ENCODE results near the gene BAIAP3.

Gene BAIAP3

DNA sequence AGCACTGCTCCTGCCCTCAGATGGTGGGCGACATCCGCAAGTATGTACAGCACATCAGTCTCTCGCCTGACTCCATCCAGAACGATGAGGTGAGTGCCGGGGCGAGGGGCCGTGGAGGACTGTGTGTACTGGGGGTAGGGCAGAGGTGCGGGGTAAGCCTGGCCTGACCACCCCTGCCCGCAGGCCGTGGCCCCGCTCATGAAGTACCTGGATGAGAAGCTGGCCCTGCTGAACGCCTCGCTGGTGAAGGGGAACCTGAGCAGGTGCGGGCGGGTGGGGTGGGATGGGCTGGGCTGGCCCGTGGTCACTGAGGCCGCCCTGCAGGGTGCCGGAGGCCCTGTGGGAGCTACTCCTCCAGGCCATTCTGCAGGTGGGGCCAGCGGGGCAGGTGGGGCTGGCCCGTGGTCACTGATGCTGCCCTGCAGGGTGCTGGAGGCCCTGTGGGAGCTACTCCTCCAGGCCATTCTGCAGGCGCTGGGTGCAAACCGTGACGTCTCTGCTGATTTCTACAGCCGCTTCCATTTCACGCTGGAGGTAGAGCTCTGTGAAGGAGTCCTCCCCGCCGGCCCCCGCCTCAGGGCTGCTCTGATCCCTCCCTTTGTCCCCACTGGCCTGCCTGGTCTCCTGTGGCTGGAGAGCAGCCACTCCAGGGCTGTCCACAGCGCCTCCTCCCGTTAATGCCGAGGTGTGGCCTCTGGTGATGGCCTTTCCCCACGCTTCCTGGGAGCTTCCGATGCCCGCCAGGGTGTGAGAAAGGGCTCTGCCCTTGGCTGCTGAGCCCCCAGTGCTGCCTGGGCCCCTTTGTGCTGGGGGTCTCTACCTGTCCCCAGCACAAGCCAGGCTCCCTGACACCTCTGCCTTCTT, 13.2 kb downstream of the BAIAP3 start:
- TF ChIP-seq REST (IDR thresholded peaks at IDR 0.05; ENCODE audit: insufficient replicate concordance, low read depth) = no peak
- no peak for TF ChIP-seq CTCF (IDR thresholded peaks at IDR 0.05; ENCODE audit: insufficient read depth, low read length)
- TF ChIP-seq GABPA (IDR thresholded peaks at IDR 0.05; ENCODE audit: low read depth) = no peak
- no peak for TF ChIP-seq POLR2AphosphoS5 (IDR thresholded peaks at IDR 0.05; ENCODE audit: low read depth)
- no peak for TF ChIP-seq SPI1 (IDR thresholded peaks at IDR 0.05; ENCODE audit: borderline replicate concordance, low read depth)
- Histone ChIP-seq H3K27ac (replicated peaks) (no peak overlapping the region), H3K4me3 (replicated peaks; ENCODE audit: insufficient read depth, low read length) (no peak overlapping the region), H3K27me3 (ENCODE audit: insufficient read depth, poor library complexity, severe bottlenecking) (peaks cover 4% of the 10 kb centered on the region)
- DNase-seq (ENCODE audit: low read depth in 1 of 2, low spot score in 1 of 2) = no peak

- TF ChIP-seq CTCF (IDR thresholded peaks at IDR 0.05; ENCODE audit: insufficient read depth, low read length) = no peak
- no peak for TF ChIP-seq REST (IDR thresholded peaks at IDR 0.05; ENCODE audit: insufficient replicate concordance, low read depth)
- no peak for TF ChIP-seq SPI1 (IDR thresholded peaks at IDR 0.05; ENCODE audit: borderline replicate concordance, low read depth)
- TF ChIP-seq POLR2AphosphoS5 (IDR thresholded peaks at IDR 0.05; ENCODE audit: low read depth) = no peak
- no peak for TF ChIP-seq GABPA (IDR thresholded peaks at IDR 0.05; ENCODE audit: low read depth)
- DNase-seq (ENCODE audit: low read depth in 1 of 2, low spot score in 1 of 2) = no peak
- Histone ChIP-seq H3K27ac (replicated peaks) (no peak overlapping the region), H3K4me3 (replicated peaks; ENCODE audit: insufficient read depth, low read length) (no peak overlapping the region), H3K27me3 (ENCODE audit: insufficient read depth, poor library complexity, severe bottlenecking) (peaks cover 4% of the 10 kb centered on the region)
These were observed 13.9 kb downstream of the BAIAP3 start for GRCh38 chr16:1347286-1347855.

DNA sequence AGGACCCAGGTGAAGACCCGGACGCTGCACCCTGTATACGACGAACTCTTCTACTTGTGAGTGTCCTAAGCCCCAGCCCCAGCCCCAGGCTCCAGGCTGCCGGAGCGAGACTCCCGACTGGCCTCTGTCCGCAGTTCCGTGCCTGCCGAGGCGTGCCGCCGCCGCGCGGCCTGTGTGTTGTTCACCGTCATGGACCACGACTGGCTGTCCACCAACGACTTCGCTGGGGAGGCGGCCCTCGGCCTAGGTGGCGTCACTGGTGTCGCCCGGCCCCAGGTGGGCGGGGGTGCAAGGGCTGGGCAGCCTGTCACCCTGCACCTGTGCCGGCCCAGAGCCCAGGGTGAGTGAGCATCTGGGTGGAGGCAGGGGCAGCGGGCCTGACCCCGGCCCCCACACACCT, 14.5 kb downstream of the BAIAP3 start:
- TF ChIP-seq GABPA (IDR thresholded peaks at IDR 0.05; ENCODE audit: low read depth) (no peak), CTCF (IDR thresholded peaks at IDR 0.05; ENCODE audit: insufficient read depth, low read length) (no peak), REST (IDR thresholded peaks at IDR 0.05; ENCODE audit: insufficient replicate concordance, low read depth) (no peak), SPI1 (IDR thresholded peaks at IDR 0.05; ENCODE audit: borderline replicate concordance, low read depth) (no peak), POLR2AphosphoS5 (IDR thresholded peaks at IDR 0.05; ENCODE audit: low read depth) (no peak)
- no peak overlapping the region for H3K4me3 ChIP-seq (replicated peaks; ENCODE audit: insufficient read depth, low read length)
- no peak for DNase-seq (ENCODE audit: low read depth in 1 of 2, low spot score in 1 of 2)
- H3K27ac ChIP-seq (replicated peaks) = no peak overlapping the region
- H3K27me3 ChIP-seq (ENCODE audit: insufficient read depth, poor library complexity, severe bottlenecking) = peaks cover 4% of the 10 kb centered on the region

Data from HL-60 (cell line).